H1 (cell line): ENCODE results near the gene DCN. TPM values are rescaled to one million over a fixed set of nuclear protein-coding genes. Genes with fewer than 3 reads are reported as not detected.

ENCODE experiments used
- JUND ChIP-seq: IDR thresholded peaks from 2 replicates; pipeline ENCODE4 v1.6.1; 2011; ENCODE audit warnings: mild to moderate bottlenecking, improper control_type of control experiment, low read length
- MAX ChIP-seq: IDR thresholded peaks from 2 replicates; pipeline ENCODE4 v1.6.1; 2012; ENCODE audit warnings: inconsistent platforms
- NRF1 ChIP-seq: IDR thresholded peaks from 2 replicates; pipeline ENCODE4 v1.6.1; 2011; ENCODE audit warnings: mild to moderate bottlenecking, low read depth, low read length, improper control_type of control experiment
- polyA plus RNA-seq, 7 experiments: library from polyadenylated mRNA; depleted of rRNA in 3 of 7; stranded (reverse) in 5 of 7; unstranded in 2 of 7; fragments of >200 nt in 5 of 7; fragments of 200-250 nt in 2 of 7; gene quantifications; 1 replicate in 5 of 7; 2 replicates in 1 of 7; 4 replicates in 1 of 7; pipeline versions ENCODE4 v1.2.1 to v1.2.3, GENCODE V29; 2011 to 2013; ENCODE audit warnings: missing spikeins in 2 of 7, mixed read lengths in 2 of 7
- total RNA-seq: library from RNA; stranded (reverse); fragmentation: NEBNext Ultra II Directional; extraction: Animal tissue kit (Norgen Biotek cat#: 25700); gene quantifications from 2 replicates; pipeline ENCODE4 v1.2.1, GENCODE V29; 2021
- TF ChIP-seq, protein P1 (sequence below): IDR thresholded peaks from 2 replicates; pipeline ENCODE4 v1.6.1; 2012; ENCODE audit warnings: inconsistent platforms

DCN gene
- total and polyA plus RNA-seq, 2 of the 8 experiments (the other 6 are each of a cell fraction or from before 2014, with no cell fraction given): not detected

DNA sequence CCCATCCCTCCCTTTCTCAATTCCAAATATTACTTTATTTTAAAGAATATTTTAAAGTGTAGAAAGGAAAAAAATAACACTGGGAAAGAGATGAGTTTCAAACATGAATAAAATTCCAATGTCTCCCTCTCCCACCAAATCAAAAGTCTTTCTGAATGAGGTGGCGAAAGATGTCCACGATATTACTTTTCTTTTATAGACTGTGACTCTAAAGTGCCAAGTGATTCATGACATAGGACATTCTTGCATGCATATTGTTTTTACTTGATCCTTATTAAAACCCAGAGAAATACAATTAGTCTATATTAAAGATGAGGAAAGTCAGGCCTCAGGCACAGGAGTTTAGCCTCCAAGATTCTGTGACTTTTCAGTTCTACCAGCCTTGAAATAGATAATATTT lies 55.3 kb downstream of the DCN start (continued):
- TF ChIP-seq, protein P1, sequence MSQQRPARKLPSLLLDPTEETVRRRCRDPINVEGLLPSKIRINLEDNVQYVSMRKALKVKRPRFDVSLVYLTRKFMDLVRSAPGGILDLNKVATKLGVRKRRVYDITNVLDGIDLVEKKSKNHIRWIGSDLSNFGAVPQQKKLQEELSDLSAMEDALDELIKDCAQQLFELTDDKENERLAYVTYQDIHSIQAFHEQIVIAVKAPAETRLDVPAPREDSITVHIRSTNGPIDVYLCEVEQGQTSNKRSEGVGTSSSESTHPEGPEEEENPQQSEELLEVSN: no peak
- TF ChIP-seq JUND: no peak
- TF ChIP-seq NRF1: no peak
- TF ChIP-seq MAX: no peak
